HG03432 (cell line): ENCODE measurements around the gene SAMD13.
"Not testable (repeated sequence)": the region's sequence is repeated elsewhere in the genome, so short reads cannot be mapped to it uniquely, and the experiment has no call there.

ENCODE experiments used
- ATAC-seq: cut with Tn5 transposase; IDR thresholded peaks from one replicate; pipeline ENCODE4 v1.9.1; 2021; ENCODE audit warnings: mild to moderate bottlenecking, moderate library complexity; ENCODE audit not compliant: unreplicated experiment

SAMD13 gene

DNA sequence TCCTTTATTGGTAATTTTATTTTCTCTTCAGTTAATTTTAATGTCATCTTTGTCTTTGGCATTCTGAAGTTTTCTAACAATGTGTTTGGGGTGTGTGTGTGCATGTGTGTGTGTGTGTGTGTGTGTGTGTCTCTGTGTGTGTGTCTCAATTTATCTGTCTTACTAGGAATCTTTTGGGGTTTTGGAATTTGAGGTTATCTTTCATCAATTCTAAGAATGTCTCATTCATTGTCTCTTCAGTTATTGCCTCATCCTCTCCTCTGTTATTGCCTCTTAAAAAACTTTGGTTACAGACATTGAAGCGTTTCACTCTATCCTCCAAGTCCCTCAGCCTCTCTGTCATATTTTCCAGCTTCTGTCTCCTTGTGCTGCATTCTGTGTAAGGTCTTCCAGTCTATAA is 18.1 kb upstream of the SAMD13 start:
- no peak for ATAC-seq

DNA sequence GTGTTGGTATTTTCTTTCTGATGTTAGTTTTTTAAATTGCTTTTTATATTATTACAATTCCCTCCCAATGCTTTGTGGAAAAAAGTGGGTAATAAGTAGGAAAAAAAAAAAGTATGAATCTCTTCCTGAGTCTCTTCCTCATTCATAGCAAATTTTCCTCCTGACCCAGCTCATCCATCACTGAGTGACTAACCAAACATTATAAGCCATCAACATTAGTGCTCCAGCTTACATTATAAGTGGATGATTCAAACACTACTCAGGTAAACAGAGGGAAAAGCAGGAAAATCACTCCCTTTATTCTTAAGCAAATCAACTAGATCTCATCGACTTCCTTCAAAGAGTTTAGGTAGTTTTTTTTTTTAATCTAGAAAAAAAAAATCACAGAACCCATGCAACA is 15.4 kb upstream of the SAMD13 start:
- no peak for ATAC-seq

DNA sequence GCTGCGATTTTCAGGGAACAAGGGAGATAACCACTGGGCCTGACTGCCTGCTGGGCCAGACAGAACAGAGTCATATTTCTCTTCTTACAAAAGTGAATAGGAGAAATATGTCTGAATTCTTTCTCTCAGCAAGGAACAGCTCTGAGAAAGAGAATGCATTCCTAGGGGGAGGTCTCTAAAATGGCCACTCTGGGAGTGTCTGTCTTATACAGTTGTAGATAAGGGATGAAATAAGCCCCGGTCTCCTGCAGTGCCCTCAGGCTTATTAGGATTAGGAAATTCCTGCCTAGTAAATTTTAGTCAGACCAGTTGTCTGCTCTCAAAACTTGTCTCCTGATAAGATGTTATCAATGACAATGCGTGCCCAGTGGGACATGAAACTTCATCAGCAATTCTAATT is 14.1 kb upstream of the SAMD13 start:
- not testable (repeated sequence) for ATAC-seq

GRCh38 chr1:84289169-84289785 is 12.2 kb upstream of the SAMD13 start:
- no peak for ATAC-seq

DNA sequence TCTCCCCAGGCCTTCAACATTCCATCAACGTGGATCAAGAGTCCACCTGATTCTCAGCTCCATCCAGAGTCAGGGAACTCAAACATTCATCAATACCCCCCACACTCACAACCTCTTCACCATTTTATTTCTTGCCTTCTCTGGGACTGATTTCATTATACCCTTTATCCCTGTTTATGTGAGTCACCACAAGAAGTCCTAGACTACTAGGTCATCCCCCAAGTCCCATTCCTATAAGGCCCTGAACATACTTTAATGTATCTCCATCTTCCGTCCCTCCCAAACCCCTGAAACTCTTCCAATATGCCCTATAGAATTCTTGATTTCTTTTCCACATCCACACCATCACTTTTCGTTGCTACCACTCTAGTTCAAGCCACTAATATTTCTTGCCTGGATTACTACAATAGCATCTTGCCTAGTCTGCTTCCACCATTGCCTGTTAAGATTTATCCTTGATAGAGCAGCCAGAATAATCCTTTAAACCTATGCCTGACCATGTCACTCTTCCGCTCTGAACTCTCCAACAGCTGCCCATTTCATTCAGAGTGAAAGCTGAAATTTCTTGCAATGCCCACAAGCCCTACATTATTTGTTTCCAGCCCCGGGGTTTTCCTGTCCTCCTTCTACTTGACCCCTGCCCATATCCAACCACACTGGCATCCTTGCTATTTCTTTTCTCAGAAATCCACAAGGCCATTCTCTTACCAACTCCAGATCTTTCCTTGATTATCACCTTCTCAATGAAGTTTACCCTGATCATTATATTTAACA is 9.4 kb upstream of the SAMD13 start:
- ATAC-seq = no peak

- ATAC-seq = no peak
Measured at GRCh38 chr1:84293766-84294165, 7.7 kb upstream of the SAMD13 start.

DNA sequence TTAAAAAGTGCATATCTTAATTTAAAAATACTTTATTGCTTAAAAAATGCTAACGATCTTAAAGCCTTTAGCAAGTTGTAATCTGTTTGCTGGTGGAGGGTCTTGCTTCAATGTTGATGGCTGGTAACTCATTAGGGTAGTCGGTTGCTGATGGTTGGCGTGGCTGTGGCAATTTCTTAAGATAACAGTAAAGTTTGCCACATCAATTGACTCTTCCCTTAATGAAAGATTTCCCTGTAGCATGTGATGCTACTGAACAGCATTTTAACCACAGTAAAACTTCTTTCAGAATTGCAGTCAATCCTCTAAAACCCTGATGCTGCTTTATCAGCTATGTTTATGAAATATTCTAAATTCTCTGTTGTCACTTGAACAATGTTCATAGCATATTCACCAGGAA is 6.8 kb upstream of the SAMD13 start:
- ATAC-seq = no peak

- ATAC-seq = peak; percentile 0
Measured at GRCh38 chr1:84297546-84298244, 3.8 kb upstream of the SAMD13 start.

DNA sequence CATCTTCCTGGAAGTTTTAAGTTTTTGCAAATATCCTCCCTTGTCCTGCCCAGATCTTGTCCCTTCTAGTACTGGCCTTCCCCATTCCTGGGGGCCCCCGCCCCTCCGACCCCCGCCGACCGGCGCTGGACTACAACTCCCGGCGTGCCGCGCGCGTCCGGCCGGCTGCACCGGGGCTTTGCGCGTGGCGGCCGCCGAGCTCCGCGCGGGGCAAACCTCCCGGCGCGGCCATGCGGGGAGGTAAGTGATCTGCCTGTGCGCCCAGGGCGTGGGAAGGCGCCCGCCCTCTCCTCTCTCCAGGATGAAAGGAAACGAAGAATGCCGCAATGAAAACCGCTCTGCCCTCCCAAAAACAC is 3.2 kb upstream of the SAMD13 start:
- peak; percentile 78 for ATAC-seq

- peak; percentile 51 for ATAC-seq
Measured at GRCh38 chr1:84298684-84299535, 2.6 kb upstream of the SAMD13 start.

- no peak for ATAC-seq
Measured at GRCh38 chr1:84299536-84300170, 1.9 kb upstream of the SAMD13 start.

GRCh38 chr1:84300501-84300900 is 1.0 kb upstream of the SAMD13 start:
- no peak for ATAC-seq

DNA sequence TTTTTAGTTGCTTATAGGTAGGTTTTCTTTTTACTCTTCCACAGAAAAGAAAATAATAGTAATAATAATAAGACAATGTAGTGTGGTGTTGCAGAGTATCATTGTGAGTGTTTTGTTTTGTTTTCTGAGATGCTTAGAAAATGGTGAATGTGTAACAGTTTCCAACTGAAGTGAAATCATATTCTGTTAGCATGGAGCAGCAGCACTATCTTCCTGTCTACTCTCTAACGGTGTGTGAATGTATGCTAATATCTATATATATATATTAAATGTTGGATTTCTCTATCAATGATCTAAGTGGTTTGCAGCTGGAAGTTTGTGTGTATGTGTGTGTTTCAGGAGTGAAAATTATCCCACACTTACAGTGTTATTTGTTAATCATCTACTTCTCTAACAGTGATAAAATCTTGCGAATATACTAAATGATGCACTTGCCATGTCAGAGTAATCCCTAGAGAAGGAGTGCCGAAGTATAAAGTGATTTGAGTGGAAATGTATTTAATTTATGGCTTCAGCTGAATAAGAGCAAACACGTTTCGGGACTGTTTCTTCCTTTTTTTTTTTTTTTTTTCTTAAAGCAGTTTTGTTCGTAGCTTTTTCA is 377 bp downstream of the SAMD13 start:
- no peak for ATAC-seq

DNA sequence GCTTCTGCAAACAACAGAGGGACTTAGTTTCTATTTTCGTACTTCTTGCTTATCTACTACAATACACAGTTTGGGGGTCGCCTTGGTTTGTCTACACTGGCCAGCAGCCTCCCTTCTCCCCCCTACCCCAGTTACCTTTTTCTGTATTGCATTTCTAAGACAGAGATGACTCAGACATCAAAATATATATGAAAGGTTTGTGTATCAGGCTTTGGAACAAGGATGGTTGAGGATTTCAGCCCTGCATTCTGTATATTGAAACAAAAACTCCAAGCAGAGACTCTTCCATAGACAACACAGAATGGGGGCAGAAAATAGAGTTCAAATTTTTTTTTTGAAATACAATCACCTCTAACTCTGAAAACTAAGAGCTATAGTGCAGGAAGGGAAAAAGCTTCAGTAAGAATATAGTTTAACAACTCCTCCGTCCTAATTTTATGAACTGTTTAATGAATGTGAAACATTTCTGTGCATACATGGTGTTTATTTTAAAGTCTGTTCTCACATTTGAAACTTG is 1.9 kb downstream of the SAMD13 start:
- ATAC-seq = no peak

- no peak for ATAC-seq
Measured at GRCh38 chr1:84307398-84307797, 5.9 kb downstream of the SAMD13 start.

DNA sequence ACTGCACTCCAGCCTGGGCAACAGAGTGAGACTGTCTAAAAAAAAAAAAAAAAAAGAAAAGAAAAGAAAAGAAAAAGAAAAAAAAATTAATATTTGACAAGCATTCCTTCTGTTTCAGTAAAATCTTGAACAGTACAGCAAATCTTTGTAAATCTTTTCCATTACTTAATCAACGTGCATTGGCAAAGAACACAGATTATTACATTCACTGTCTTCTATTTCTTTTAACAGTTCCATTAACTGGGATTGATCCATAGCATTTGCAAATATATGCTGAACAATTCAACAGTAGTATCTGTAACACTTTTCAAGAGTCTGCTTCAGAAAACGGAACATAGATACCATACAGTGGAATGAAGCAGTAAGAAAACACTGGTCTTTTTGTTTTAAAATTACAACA is 9.8 kb downstream of the SAMD13 start:
- ATAC-seq = no peak

DNA sequence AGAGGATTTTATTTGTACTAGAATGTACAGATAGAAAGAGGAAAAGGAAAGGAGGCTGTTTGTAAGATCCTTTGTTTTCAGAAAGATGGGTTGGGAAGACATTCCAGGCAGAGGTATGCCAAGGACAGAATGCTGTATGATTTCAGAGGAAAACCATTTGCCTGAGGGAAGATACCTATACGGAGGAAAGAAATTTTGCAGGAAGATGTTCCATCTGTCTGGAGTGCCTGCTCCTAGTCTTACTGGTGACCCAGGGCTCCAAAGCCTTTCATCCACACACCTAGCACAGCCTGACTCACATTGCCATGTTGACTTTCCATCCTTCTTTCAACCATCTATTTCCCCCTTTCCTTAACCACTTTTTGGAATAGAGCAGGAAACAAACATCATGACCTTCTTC is 18.2 kb downstream of the SAMD13 start:
- no peak for ATAC-seq

GRCh38 chr1:84327830-84328229 is 26.3 kb downstream of the SAMD13 start:
- ATAC-seq = no peak

GRCh38 chr1:84330125-84330984 is 28.8 kb downstream of the SAMD13 start:
- no peak for ATAC-seq
